NCI-H524 treated with DMSO at 0.1 percent for 48 hours (cell line): ENCODE results near the gene HDHD3.

Source experiments
- DNase-seq: peaks from one replicate; lab custom pipeline; 2025; lab: John Stamatoyannopoulos, UW

HDHD3 gene

DNA sequence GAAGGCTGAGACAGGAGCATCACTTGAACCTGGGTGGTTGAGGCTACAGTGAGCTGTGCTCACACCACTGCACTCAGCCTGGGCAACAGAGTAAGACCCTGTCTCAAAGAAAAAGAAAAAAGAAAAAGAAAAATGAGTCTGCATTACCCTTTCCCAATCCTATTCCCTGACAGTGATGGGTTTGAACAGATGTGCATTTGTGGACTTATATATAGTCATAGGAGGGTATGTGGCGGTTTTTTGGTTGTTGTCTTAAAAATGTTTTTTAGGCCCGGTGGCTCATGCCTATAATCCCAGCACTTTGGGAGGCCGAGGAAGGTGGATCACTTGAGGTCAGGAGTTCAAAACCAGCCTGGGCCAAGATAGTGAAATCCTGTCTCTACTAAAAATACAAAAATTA, 13.4 kb downstream of the HDHD3 start:
- DNase-seq, result no peak

DNA sequence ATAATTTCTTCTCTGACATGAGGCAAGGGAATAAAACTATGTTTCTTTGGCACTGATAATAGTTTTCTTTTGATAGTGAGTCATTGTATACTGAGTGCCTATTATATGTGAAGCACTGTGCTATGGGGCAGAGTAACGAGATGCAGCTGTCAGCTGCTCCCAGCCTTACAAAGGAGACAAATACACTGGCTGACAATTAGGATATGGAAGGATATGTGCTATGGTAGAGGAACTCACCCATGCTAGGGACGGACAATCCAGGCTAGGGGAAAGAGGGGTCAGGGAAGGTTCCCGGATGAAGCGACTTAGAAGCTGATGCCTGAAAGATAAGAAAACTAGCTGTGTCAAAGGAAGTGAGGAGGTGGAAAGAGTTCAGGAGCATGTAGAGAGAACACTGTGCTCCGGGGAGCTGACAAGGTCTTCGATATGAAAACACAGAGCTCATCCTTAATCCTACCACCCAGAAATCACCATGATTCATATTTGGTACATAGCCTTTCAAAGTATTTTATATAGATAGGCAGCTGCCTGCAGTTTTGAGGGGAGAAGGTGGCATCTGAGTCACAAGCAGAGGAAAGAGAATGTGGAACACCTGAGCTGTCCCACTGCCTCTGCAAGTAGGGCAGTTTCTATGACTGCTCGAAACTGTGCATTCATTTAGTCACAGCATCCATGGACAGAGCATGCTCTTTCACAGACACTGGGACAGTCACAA, 15.3 kb downstream of the HDHD3 start:
- DNase-seq, result no peak

DNA sequence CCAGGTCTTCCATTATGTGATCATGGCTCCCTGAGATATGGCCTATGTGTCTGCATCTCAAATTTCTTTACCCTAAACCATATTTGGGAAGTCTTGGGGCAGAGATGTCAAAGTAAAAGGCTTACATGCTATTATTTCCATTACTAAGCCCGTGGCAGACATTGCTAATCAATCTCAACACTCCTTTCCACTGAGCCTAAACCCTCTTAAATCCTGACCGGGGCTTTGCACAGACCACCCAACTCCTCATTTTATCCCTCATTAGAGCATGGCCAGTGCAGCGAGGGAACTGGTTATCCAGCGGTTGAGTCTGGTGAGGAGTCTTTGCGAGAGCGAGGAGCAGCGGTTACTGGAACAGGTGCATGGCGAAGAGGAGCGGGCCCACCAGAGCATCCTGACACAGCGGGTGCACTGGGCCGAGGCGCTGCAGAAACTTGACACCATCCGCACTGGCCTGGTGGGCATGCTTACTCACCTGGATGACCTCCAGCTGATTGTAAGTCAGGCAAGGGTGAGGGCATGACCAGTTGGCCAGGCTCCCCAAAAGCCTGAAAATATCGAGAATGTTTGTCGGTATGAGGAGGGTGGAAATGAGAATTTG, 16.4 kb downstream of the HDHD3 start:
- DNase-seq, result no peak

GRCh38 chr9:113359385-113359784, 17.4 kb downstream of the HDHD3 start:
- DNase-seq, result no peak

DNA sequence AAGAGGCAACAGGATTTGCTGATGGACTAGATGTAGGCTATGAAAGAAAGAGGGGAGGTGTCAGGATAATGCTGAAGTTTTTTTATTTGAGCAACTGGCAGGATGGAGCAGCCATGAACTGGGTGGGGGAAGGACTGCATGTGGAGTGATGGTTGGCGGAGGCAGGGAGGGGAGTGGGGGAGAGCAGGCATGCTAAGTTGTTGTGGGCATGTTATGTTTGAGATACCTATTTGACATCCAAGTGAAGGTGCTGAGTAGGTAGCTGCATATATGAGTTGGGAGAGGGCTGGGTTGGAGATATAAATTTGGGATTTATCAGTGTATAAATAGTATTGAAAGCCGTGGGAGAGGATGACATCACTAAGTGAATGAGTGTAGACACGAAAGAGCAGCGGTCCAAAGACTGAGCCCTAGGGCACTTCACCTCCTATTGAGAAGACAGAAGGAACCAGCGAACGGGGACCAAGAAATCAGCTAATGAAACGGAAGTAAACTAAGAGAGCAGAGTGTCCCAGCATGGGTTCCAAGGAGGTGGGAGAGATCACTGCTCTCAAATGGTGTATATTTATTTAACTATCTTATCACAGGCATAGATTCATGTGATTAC, 20.0 kb downstream of the HDHD3 start:
- no peak for DNase-seq

GRCh38 chr9:113355040-113355596, 21.7 kb downstream of the HDHD3 start:
- DNase-seq, result no peak

- no peak for DNase-seq
These were observed 24.4 kb downstream of the HDHD3 start for GRCh38 chr9:113352411-113352810.

- DNase-seq, result no peak
These were observed 24.8 kb downstream of the HDHD3 start for GRCh38 chr9:113352006-113352405.

DNA sequence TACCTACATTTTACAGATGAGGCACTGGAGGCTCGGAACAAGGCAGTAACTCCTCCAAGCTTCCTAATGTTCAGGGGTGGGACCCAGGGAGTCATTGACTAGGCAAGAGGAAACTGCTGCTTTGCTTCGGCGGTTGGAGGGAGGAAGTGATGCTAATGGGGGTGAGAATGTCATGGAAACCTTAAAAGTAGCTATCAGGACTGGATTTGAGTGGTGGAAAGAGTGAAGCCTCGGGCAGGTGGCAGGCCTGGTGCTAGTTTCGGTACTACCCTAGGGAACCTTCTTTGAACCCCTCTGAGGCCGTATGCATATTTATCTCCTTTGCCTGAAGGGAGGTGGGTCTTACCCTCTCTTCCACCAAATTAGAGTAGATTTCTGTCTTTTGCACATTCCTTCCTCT, 25.8 kb downstream of the HDHD3 start:
- DNase-seq, result no peak

- DNase-seq, result no peak
These were observed 26.6 kb downstream of the HDHD3 start for GRCh38 chr9:113350107-113350661.

DNA sequence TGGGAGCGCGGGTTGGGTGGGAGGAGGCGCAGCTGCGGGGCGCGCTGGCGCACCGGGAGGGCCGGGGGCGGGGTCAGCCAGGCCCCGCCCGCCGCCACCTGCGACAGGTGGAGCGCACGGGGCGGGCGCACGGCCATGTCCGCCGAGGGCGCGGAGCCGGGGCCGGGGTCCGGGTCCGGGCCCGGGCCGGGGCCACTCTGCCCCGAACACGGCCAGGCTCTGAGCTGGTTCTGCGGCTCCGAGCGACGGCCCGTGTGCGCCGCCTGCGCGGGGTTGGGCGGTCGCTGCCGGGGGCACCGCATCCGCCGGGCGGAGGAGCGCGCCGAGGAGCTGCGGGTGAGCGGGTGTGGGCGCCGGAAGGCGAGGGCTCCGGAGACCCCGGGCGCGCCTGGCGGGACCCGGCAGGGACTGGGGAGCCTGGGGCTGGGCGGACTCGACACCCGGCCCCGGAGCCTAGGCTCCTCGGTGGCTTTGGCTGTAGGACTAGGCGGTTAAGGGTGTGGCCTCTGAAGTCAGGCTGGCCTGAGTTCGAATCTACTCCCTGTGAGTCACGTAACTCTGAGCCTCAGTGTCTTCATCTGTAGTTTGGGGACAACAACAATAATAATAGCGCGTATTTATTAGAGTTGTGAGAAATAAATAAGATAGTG, 27.2 kb downstream of the HDHD3 start, which contains the start of gene BSPRY:
BSPRY (plus strand) TSS at position 97 of the 650 bp plus-strand sequence; CDS start at position 136, 39 bp downstream.
- no peak for DNase-seq

DNA sequence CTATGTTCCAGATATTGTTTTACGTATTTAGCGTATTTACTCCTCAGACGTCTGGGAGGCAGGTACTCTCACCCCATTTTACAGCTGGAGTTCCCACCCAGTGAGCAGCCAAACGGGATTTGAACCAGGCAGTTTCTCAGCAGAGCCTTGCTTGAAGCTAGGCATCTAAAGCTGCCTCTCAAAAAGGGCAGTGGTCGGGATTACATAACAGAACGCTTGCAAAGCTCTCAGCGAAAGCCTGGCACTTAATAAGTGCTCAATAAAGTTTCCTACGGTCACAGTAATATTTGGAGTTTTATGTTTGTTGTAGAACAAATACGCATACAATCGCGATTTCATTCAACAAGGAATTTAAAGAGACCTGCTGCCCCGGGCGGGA, 27.7 kb downstream of the HDHD3 start:
- DNase-seq, result no peak

- no peak for DNase-seq
These were observed 28.3 kb downstream of the HDHD3 start for GRCh38 chr9:113348437-113348836.

DNA sequence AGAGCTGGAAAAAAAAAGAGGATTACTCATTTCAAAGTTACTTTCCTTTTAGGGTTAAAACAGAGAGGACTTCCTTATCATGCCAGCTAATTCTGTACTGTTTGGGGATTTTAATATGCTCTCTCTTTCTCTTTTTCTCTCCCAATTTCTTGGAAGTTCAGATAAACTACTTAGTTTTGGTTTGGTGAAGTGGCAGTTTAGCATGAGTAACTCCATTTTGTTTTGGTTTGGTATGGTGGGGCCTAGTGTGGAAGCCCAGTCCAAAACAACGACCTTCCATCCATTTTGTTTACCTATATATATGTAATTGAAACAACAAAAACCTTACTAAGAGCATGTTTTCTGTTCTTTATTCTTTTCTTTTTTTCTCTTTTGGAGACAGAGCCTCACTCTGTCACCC, 31.1 kb downstream of the HDHD3 start:
- no peak for DNase-seq

DNA sequence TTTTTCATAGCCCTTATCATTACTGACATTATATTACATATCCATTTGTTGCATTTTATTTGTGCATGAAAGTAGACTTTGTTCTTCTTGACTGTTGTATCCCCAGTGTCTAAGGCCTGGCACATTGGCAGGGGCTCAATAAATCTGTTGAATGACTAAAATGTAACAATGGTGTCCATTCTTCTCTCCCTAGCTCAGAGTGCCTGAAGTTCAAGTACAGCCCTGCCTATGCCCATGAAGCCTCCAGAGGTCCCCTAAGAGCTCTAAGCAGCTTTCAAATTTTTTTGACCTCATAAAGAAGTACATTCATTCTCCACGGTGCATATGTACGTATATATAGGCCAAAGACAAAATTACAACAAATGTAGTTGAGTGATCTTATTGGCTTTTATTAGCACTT, 31.6 kb downstream of the HDHD3 start:
- no peak for DNase-seq

DNA sequence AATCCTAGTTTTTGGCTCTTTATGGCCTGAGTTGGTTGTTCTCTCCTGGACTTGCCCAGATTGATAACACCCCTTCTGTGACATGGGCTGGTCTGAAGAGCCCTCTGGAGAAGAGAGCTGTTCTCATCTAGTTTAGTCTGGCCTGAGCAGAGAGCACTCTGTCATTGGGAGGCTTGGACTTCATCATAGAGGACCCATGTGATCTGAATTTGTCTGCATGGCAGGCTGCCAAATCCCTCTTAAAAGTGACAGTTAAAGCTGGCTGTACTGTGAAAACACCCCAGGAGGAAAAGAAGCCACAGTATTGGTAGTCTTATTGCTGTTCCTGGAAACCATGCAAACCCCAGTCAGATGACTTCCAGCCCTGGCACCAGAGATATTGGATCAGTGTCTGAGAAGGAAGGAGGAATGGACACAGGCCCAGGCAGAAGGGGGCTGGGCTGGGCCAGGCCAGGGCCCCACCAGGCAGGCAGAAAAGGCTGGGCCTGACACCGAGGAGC, 33.0 kb downstream of the HDHD3 start:
- DNase-seq, result peak; percentile 75

GRCh38 chr9:113341712-113342410, 34.9 kb downstream of the HDHD3 start:
- DNase-seq, result no peak

DNA sequence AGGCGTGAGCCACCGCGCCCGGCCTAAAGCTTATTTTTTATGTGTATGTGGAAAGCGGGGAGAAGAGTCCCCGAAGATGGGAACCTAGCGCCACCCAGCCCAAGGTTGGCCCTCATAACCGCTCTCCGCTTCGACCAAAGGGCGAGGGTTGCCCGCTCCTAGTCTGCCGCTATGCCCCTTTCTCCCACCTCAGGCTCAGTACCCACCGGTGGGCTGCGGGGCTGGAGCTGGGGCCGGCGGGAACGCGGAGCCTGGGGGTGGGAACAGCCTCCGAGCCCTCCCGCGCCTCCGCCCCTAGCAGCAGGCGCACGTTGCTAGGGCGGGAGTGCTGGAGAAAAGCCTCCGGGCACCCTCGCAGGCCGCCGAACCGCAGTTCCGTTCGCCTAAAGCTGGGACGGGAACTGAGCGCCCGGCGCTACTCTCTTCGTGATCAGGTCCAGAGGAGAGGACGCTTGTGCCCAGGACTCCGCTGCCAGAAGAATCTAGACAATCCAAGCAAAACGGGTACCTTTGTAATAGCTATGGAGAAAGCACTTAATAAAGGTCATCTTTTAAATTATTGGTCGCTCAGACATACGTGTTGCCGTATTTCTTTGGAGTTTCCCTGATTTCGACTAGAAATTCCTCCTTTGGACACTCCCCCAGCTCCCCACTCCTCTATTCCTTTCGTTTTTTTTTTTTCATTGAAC, 36.6 kb downstream of the HDHD3 start, which contains the start of gene WDR31:
WDR31 (minus strand) TSS at position 265 of the 689 bp plus-strand sequence. CDS start 8,253 bp downstream, outside the sequence.
- peak; percentile 40 for DNase-seq

DNA sequence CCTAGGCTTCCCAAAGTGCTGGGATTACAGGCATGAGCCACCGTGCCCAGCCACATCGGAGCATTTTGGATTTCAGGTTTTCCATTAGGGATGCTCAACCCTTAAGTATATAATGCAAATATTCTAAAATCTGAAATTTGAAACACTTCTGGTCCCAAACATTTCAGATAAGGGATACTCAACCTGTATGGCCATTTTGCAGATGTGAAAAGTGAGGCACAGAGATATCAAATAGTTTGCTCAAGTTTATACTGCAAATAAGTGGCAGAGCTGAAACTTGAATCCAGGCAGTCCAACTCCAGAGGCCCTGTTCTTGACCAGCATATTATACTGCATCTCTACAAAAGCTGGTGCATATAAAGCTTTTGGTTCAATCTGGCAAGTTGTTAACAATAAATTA, 39.1 kb downstream of the HDHD3 start:
- no peak for DNase-seq

- DNase-seq, result no peak
These were observed 45.0 kb downstream of the HDHD3 start for GRCh38 chr9:113331780-113332179.
